WTC11 (cell line): Measurements from ENCODE around the gene FOXP1.

Experiments
- CREB1 ChIP-seq: sonication (generic); formaldehyde crosslinking; IDR thresholded peaks from 2 replicates; pipeline ENCODE4 v1.8.0; 2023; ENCODE audit warnings: mild to moderate bottlenecking, missing genetic modification reagents
- ZNF121 ChIP-seq: sonication (generic); formaldehyde crosslinking; IDR thresholded peaks from 2 replicates; pipeline ENCODE4 v1.8.0; 2023; ENCODE audit warnings: missing genetic modification reagents
- ZNF423 ChIP-seq: fragments of 250-450 bp; sonication (Bioruptor Pico); IDR thresholded peaks from 2 replicates; pipeline ENCODE4 v2.1.2; 2022; ENCODE audit warnings: mild to moderate bottlenecking, moderate library complexity
- TF ChIP-seq, protein P1 (sequence below): fragments of 200-600 bp; IDR thresholded peaks from 2 replicates; pipeline ENCODE4 v1.8.0; 2022; ENCODE audit warnings: antibody characterized with exemption
- TF ChIP-seq, protein P2 (sequence below): sonication (generic); formaldehyde crosslinking; IDR thresholded peaks from 2 replicates; pipeline ENCODE4 v1.8.1; 2023; ENCODE audit warnings: mild to moderate bottlenecking, missing genetic modification reagents, moderate library complexity
- TF ChIP-seq, protein P3 (sequence below): sonication (generic); formaldehyde crosslinking; IDR thresholded peaks from 2 replicates; pipeline ENCODE4 v1.8.1; 2022; ENCODE audit warnings: low read depth, mild to moderate bottlenecking, moderate library complexity, missing genetic modification reagents, borderline replicate concordance

GRCh38 chr3:71402280-71402679, 181.2 kb downstream of the FOXP1 start:
- TF ChIP-seq ZNF423 (CRISPR knock-in tag) = no peak
- no peak for TF ChIP-seq CREB1 (CRISPR knock-in tag)
- TF ChIP-seq, protein P1, sequence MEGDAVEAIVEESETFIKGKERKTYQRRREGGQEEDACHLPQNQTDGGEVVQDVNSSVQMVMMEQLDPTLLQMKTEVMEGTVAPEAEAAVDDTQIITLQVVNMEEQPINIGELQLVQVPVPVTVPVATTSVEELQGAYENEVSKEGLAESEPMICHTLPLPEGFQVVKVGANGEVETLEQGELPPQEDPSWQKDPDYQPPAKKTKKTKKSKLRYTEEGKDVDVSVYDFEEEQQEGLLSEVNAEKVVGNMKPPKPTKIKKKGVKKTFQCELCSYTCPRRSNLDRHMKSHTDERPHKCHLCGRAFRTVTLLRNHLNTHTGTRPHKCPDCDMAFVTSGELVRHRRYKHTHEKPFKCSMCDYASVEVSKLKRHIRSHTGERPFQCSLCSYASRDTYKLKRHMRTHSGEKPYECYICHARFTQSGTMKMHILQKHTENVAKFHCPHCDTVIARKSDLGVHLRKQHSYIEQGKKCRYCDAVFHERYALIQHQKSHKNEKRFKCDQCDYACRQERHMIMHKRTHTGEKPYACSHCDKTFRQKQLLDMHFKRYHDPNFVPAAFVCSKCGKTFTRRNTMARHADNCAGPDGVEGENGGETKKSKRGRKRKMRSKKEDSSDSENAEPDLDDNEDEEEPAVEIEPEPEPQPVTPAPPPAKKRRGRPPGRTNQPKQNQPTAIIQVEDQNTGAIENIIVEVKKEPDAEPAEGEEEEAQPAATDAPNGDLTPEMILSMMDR = no peak
- TF ChIP-seq, protein P2, sequence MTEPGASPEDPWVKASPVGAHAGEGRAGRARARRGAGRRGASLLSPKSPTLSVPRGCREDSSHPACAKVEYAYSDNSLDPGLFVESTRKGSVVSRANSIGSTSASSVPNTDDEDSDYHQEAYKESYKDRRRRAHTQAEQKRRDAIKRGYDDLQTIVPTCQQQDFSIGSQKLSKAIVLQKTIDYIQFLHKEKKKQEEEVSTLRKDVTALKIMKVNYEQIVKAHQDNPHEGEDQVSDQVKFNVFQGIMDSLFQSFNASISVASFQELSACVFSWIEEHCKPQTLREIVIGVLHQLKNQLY (CRISPR knock-in tag) = no peak
- no peak for TF ChIP-seq ZNF121 (CRISPR knock-in tag)
- TF ChIP-seq, protein P3, sequence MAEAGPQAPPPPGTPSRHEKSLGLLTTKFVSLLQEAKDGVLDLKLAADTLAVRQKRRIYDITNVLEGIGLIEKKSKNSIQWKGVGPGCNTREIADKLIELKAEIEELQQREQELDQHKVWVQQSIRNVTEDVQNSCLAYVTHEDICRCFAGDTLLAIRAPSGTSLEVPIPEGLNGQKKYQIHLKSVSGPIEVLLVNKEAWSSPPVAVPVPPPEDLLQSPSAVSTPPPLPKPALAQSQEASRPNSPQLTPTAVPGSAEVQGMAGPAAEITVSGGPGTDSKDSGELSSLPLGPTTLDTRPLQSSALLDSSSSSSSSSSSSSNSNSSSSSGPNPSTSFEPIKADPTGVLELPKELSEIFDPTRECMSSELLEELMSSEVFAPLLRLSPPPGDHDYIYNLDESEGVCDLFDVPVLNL = no peak
